GM18508 (cell line): Measurements from ENCODE around the gene MAP4K5.

ENCODE experiments used
- ATAC-seq: cut with Tn5 transposase; IDR thresholded peaks from one replicate; pipeline ENCODE4 v1.9.1; 2021; ENCODE audit warnings: moderate number of reproducible peaks; ENCODE audit not compliant: insufficient read depth, unreplicated experiment

MAP4K5 gene

GRCh38 chr14:50488521-50488920, 43.8 kb downstream of the MAP4K5 start:
- no peak for ATAC-seq

- ATAC-seq = no peak
Observed at GRCh38 chr14:50479041-50479440, 53.3 kb downstream of the MAP4K5 start.

GRCh38 chr14:50477760-50478159, 54.6 kb downstream of the MAP4K5 start:
- no peak for ATAC-seq

GRCh38 chr14:50476134-50476533, 56.2 kb downstream of the MAP4K5 start:
- ATAC-seq = no peak

GRCh38 chr14:50475460-50475859, 56.9 kb downstream of the MAP4K5 start:
- no peak for ATAC-seq

GRCh38 chr14:50471838-50472465, 60.4 kb downstream of the MAP4K5 start:
- no peak for ATAC-seq

- ATAC-seq = no peak
Observed at GRCh38 chr14:50469982-50470381, 62.4 kb downstream of the MAP4K5 start.

- no peak for ATAC-seq
Observed at GRCh38 chr14:50462111-50462510, 70.3 kb downstream of the MAP4K5 start.

GRCh38 chr14:50453869-50454268, 78.5 kb downstream of the MAP4K5 start:
- ATAC-seq = no peak

- no peak for ATAC-seq
Observed at GRCh38 chr14:50452979-50453705, 79.2 kb downstream of the MAP4K5 start.

GRCh38 chr14:50452296-50452695, 80.1 kb downstream of the MAP4K5 start:
- no peak for ATAC-seq

- no peak for ATAC-seq
Observed at GRCh38 chr14:50451854-50452253, 80.5 kb downstream of the MAP4K5 start.

GRCh38 chr14:50447461-50447860, 84.9 kb downstream of the MAP4K5 start:
- no peak for ATAC-seq

GRCh38 chr14:50434528-50434927, 97.8 kb downstream of the MAP4K5 start:
- no peak for ATAC-seq

GRCh38 chr14:50432131-50432530, 100.2 kb downstream of the MAP4K5 start:
- no peak for ATAC-seq

GRCh38 chr14:50425816-50426215, 106.6 kb downstream of the MAP4K5 start:
- no peak for ATAC-seq

GRCh38 chr14:50425105-50425504, 107.3 kb downstream of the MAP4K5 start:
- ATAC-seq = no peak

GRCh38 chr14:50423529-50423928, 108.8 kb downstream of the MAP4K5 start:
- ATAC-seq = no peak

GRCh38 chr14:50421499-50421898, 110.9 kb downstream of the MAP4K5 start:
- ATAC-seq = no peak

GRCh38 chr14:50417853-50418252, 114.5 kb downstream of the MAP4K5 start:
- no peak for ATAC-seq

- no peak for ATAC-seq
Observed at GRCh38 chr14:50410921-50411320, 121.4 kb downstream of the MAP4K5 start.

- no peak for ATAC-seq
Observed at GRCh38 chr14:50410071-50410470, 122.3 kb downstream of the MAP4K5 start.
